SH-SY5Y (cell line): ENCODE data around the gene LRMDA.

Source experiments
- GATA2 ChIP-seq: IDR thresholded peaks from 2 replicates; pipeline ENCODE4 v1.6.1; 2011; ENCODE audit warnings: mild to moderate bottlenecking, low read depth, low read length
- GATA3 ChIP-seq: IDR thresholded peaks from 2 replicates; pipeline ENCODE4 v1.6.1; 2011; ENCODE audit warnings: low read depth, mild to moderate bottlenecking, low read length, moderate library complexity

DNA sequence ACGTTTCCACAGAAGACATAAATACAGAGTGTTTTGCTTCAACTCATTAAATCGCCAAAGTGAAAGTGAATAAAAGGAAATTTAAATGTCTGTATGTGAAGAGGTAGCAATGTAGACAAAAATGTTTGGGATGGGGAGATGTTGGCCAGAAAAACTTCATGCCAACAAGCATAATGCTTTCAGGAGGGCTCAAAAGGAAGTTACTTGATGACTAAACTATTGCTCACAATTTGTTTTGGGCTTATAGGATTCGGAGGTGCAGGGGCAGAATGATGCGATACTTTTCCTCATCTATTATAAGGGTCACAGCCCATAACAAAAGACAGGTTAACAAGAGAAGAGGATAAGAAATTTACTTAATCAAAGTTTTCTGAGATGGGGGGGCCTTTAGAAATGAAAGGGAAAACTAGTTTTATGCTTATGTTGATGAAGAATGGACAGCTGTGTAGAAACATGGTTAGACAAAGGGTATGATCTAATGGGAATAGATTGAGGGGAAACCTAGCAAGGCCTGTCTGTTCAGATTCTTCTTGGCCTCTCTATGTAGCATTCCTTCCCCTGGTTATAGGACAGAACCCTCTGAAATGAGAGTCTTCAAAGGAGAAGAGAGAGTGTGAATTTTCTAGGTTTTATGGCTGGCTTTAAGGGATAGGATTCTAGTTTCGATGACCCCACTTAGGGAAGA lies 898.6 kb downstream of the LRMDA start:
- no peak for TF ChIP-seq GATA2
- TF ChIP-seq GATA3 = no peak
